K562 (cell line): ENCODE measurements around the gene PIH1D1. TPM values are rescaled to one million over a fixed set of nuclear protein-coding genes. Genes with fewer than 3 reads are reported as not detected.

Source experiments
- ATAC-seq: fragments of 200-7000 bp; cut with Tn5 transposase; 3 replicates; pipeline ENCODE4 v1.9.1; 2020; ENCODE audit warnings: moderate library complexity
- BruUV-seq: library from RNA; stranded (reverse); fragments of 400-500 nt; replicated peaks from 2 replicates; lab custom pipeline; 2021; lab: Mats Ljungman, UMichigan
- CTCF ChIA-PET: fragments of 300-600 bp; formaldehyde crosslinking; extraction: SDS; loops from one replicate; lab custom pipeline; 2021; ENCODE audit warnings: low intra/inter-chr PET ratio; lab: Yijun Ruan, JAX
- POLR2A ChIA-PET: fragments of 300-600, 350-650 bp; sonication (Branson Sonifier 250); formaldehyde crosslinking; extraction: SDS; loops from one replicate; lab custom pipeline; 2021; ENCODE audit warnings: antibody characterized with exemption, inconsistent platforms; lab: Yijun Ruan, JAX
- DNase-seq, 4 experiments: peaks; one replicate each; pipeline versions ENCODE4 v3.0.0 to v3.0.0-alpha.2; 2011 to 2018; ENCODE audit warnings: low spot score in 3 of 4, mixed read lengths in 3 of 4; ENCODE audit errors: extremely low read depth in 1 of 4
- FAIRE-seq: peaks from 2 replicates; lab custom pipeline; 2011; peaks lifted over from hg19 to GRCh38; lab: Jason Lieb, UNC
- H2AFZ ChIP-seq: 2 replicates; pipeline ENCODE4 v1.6.0; 2011; ENCODE audit warnings: low read depth, low read length, control low read depth, inconsistent platforms
- H3K27ac ChIP-seq: fragments of 200-600 bp; 3 replicates; pipeline ENCODE4 v1.8.0; 2011; ENCODE audit warnings: low read depth, mild to moderate bottlenecking, control low read depth, inconsistent platforms, low read length, moderate library complexity, mixed read lengths; ENCODE audit errors: extremely low read depth
- H3K27me3 ChIP-seq, 2 experiments: fragments of 300-600 bp in 1 of 2; 2 replicates in 1 of 2; 3 replicates in 1 of 2; pipeline versions ENCODE4 v1.6.0 to v1.8.0; 2011; ENCODE audit warnings: inconsistent platforms in 2 of 2, low read length in 2 of 2, mild to moderate bottlenecking in 1 of 2, mixed read lengths in 1 of 2, moderate library complexity in 1 of 2; ENCODE audit not compliant: control insufficient read depth in 2 of 2, insufficient read depth in 2 of 2
- H3K36me3 ChIP-seq: fragments of 300-600 bp; 3 replicates; pipeline ENCODE4 v1.8.0; 2011; ENCODE audit warnings: mild to moderate bottlenecking, low read length, inconsistent platforms; ENCODE audit not compliant: control insufficient read depth, insufficient read depth
- H3K4me1 ChIP-seq, 2 experiments: fragments of 200-600 bp in 1 of 2; replicated peaks in 1 of 2; 2 replicates in 1 of 2; 3 replicates in 1 of 2; pipeline versions ENCODE4 v1.5.1 to v1.8.0; 2011; ENCODE audit warnings: inconsistent platforms in 2 of 2, low read length in 2 of 2, mild to moderate bottlenecking in 1 of 2, mixed read lengths in 1 of 2, moderate library complexity in 1 of 2; ENCODE audit not compliant: control insufficient read depth in 2 of 2, insufficient read depth in 2 of 2
- H3K4me2 ChIP-seq: 2 replicates; pipeline ENCODE4 v1.6.1; 2011; ENCODE audit warnings: low read length, control low read depth, inconsistent platforms, mixed read lengths; ENCODE audit not compliant: insufficient read depth
- H3K4me3 ChIP-seq: fragments of 200-600 bp; sonication (generic), shearing (Covaris generic); 2 replicates; pipeline ENCODE4 v1.5.1; 2016; ENCODE audit warnings: control low read depth, inconsistent platforms
- H3K79me2 ChIP-seq: fragments of 200-600 bp; 3 replicates; pipeline ENCODE4 v1.8.0; 2011; ENCODE audit warnings: low read length, inconsistent platforms; ENCODE audit not compliant: control insufficient read depth, insufficient read depth
- H3K9ac ChIP-seq, 2 experiments: 2 replicates each; pipeline versions ENCODE4 v1.6.0 to v1.6.1; 2011; ENCODE audit warnings: low read depth in 2 of 2, low read length in 2 of 2, control low read depth in 1 of 2, inconsistent platforms in 1 of 2, mild to moderate bottlenecking in 1 of 2, mixed read lengths in 1 of 2; ENCODE audit not compliant: insufficient read depth in 1 of 2
- H3K9me1 ChIP-seq: one replicate; pipeline ENCODE4 v1.6.0; 2011; ENCODE audit warnings: inconsistent platforms, mild to moderate bottlenecking, low read length, moderate library complexity; ENCODE audit not compliant: control insufficient read depth, insufficient read depth
- H3K9me3 ChIP-seq: replicated peaks from 2 replicates; pipeline ENCODE4 v1.5.1; 2011; ENCODE audit warnings: low read depth, low read length, inconsistent platforms; ENCODE audit not compliant: control insufficient read depth, insufficient read depth
- H4K20me1 ChIP-seq: replicated peaks from 2 replicates; pipeline ENCODE4 v1.6.1; 2011; ENCODE audit warnings: low read length, inconsistent platforms, mixed read lengths; ENCODE audit not compliant: control insufficient read depth, insufficient read depth
- BCOR ChIP-seq: fragments of 450-650 bp; IDR thresholded peaks from 2 replicates; pipeline ENCODE4 v1.6.1; 2016
- CBX8 ChIP-seq: fragments of 200-600 bp; sonication (generic); IDR thresholded peaks from 2 replicates; pipeline ENCODE4 v1.6.1; 2012; ENCODE audit warnings: borderline replicate concordance, mixed run types, low read depth, mild to moderate bottlenecking, moderate library complexity, mixed read lengths, low read length, control low read depth, inconsistent platforms; ENCODE audit not compliant: poor library complexity, severe bottlenecking; ENCODE audit errors: extremely low read depth
- CHAMP1 ChIP-seq: fragments of 450-650 bp; IDR thresholded peaks from 2 replicates; pipeline ENCODE4 v1.6.1; 2016; ENCODE audit warnings: mild to moderate bottlenecking
- CHCHD3 ChIP-seq: fragments of 250-450 bp; sonication (Bioruptor Pico); IDR thresholded peaks from 2 replicates; pipeline ENCODE4 v2.1.2; 2022; ENCODE audit warnings: mild to moderate bottlenecking
- FOXJ2 ChIP-seq: fragments of 200-800 bp; sonication (Bioruptor generic); IDR thresholded peaks from 2 replicates; pipeline ENCODE4 v1.6.1; 2016; ENCODE audit warnings: missing genetic modification characterization, missing compliant biosample characterization
- HDAC8 ChIP-seq: fragments of 450-650 bp; IDR thresholded peaks from 2 replicates; pipeline ENCODE4 v1.6.1; 2016; ENCODE audit warnings: mild to moderate bottlenecking, missing genetic modification characterization, moderate library complexity, missing compliant biosample characterization
- PCBP1 ChIP-seq: fragments of 200-400 bp; formaldehyde crosslinking; IDR thresholded peaks from 2 replicates; pipeline ENCODE4 v1.6.1; 2018; ENCODE audit warnings: mild to moderate bottlenecking, low read depth, low read length; ENCODE audit not compliant: poor library complexity, severe bottlenecking
- POLR2A ChIP-seq: fragments of 450-650 bp; conservative IDR thresholded peaks from 2 replicates; pipeline ENCODE4 v1.6.1; 2016
- RBFOX2 ChIP-seq: fragments of 200-400 bp; formaldehyde crosslinking; IDR thresholded peaks from 2 replicates; pipeline ENCODE4 v1.6.1; 2017; ENCODE audit warnings: low read depth, mild to moderate bottlenecking, low read length, moderate library complexity
- SREBF1 ChIP-seq: fragments of 150-350 bp; IDR thresholded peaks from 2 replicates; pipeline ENCODE4 v1.6.1; 2014; ENCODE audit warnings: antibody characterized with exemption, low read depth, low read length, borderline replicate concordance
- ZMIZ1 ChIP-seq, 2 experiments: fragments of 150-350 bp in 1 of 2; IDR thresholded peaks; 2 replicates each; pipeline ENCODE4 v1.6.1; 2012 to 2016; ENCODE audit warnings: low read depth in 2 of 2, low read length in 2 of 2, mild to moderate bottlenecking in 1 of 2, moderate library complexity in 1 of 2
- ZNF699 ChIP-seq: fragments of 250-450 bp; sonication (Bioruptor Pico); IDR thresholded peaks from 2 replicates; pipeline ENCODE4 v1.8.0; 2021; ENCODE audit warnings: mild to moderate bottlenecking, moderate library complexity; ENCODE audit not compliant: insufficient replicate concordance
- WGBS: fragments of 100-300 bp; shearing (Covaris generic); methylation state at CpG from one replicate; pipeline ENCODE4 v1.1.6; 2016; ENCODE audit warnings: low coverage, mixed read lengths; ENCODE audit not compliant: insufficient coverage; ENCODE audit errors: missing lambda C conversion rate; 5-methylcytosine and 5-hydroxymethylcytosine counted together
- in situ Hi-C: fragments of 300-500 bp; cut with MboI; formaldehyde crosslinking; loops from 4 replicates; pipeline ENCODE4 v1.15.0; 2018; ENCODE audit warnings: inconsistent platforms, mixed read lengths
- intact Hi-C: fragments of 100-400 bp; cut with micrococcal nuclease; formaldehyde crosslinking; loops from 2 replicates; pipeline ENCODE4 v1.14.2; 2022
- polyA plus RNA-seq, 8 experiments: library from polyadenylated mRNA; depleted of rRNA in 4 of 8; stranded (reverse) in 5 of 8; unstranded in 3 of 8; fragments of >200 nt; fragmentation: Nextera tagmentation in 2 of 8; fragmentation: Illumina TruSeq in 1 of 8; extraction: Ambion mirVana in 2 of 8; extraction: Trizol in 1 of 8; gene quantifications; 2 replicates each; pipeline versions ENCODE4 v1.2.1 to v1.2.3, GENCODE V29; 2011 to 2014; ENCODE audit warnings: inconsistent platforms in 1 of 8, missing spikeins in 1 of 8
- total RNA-seq, 7 experiments: library from RNA; depleted of rRNA in 6 of 7; stranded (reverse); fragments of >200 nt in 6 of 7; fragmentation: Illumina TruSeq in 2 of 7; extraction: Trizol in 2 of 7; gene quantifications; 2 replicates each; pipeline versions ENCODE4 v1.2.1 to v1.2.3, GENCODE V29; 2011 to 2021; ENCODE audit warnings: low replicate concordance in 1 of 7

The PIH1D1 gene
- total and polyA plus RNA-seq, 9 of the 15 experiments (the other 6 are each of a cell fraction or from before 2014, with no cell fraction given), result 26.5 to 224 (median 137) TPM

GRCh38 chr19:49427855-49428546 lies 23.6 kb downstream of the PIH1D1 start:
- BruUV-seq, result no TSS peak
- CTCF ChIA-PET, result no interaction called here
- in situ Hi-C loops, result no loop called here
- Histone ChIP-seq H3K9me1 (no peaks in the 10 kb centered on the region), H4K20me1 (no peaks in the 10 kb centered on the region), H2AFZ (peak overlapping the region; percentile 93), H3K4me2 (peak overlapping the region; percentile 80), H3K27me3 (no peaks in the 10 kb centered on the region), H3K27ac (peak overlapping the region; percentile 56; the same call in 2 of the 3 replicates), H3K9ac (peak overlapping the region; percentile 58 to 87), H3K79me2 (peaks cover 9% of the 10 kb centered on the region), H3K36me3 (no peaks in the 10 kb centered on the region; the same call in 2 of the 3 replicates), H3K9me3 (no peaks in the 10 kb centered on the region), H3K4me3 (peak overlapping the region; percentile 12; the same call in 1 of the 2 replicates), H3K4me1 (peaks cover 44 to 83% of the 10 kb centered on the region in 2 experiments)
- intact Hi-C loops, result no loop called here
- DNase-seq (peak; percentile 69 to 73 (median 70)), ATAC-seq (peak; percentile 79), FAIRE-seq (peak; percentile 67)
- WGBS, result 4% methylated on average over 45 of the region's 45 CpGs
- POLR2A ChIA-PET, result interaction anchor here (1.4 to 1.7 kb wide), 2 partner anchors 11 to 12 kb away, joined by 3 to 4 read pairs; no protein-coding TSS in a partner anchor
- no peak for TF ChIP-seq FOXJ2 (tag)
- no peak for TF ChIP-seq PCBP1
- no peak for TF ChIP-seq ZMIZ1 (IDR thresholded peaks at IDR 0.05; ENCODE audit: low read depth in 2 of 2, low read length in 2 of 2)
- TF ChIP-seq SREBF1, result no peak
- TF ChIP-seq CBX8, result no peak
- no peak for TF ChIP-seq ZNF699 (CRISPR knock-in tag)
- TF ChIP-seq CHCHD3 (CRISPR knock-in tag), result no peak
- peak; percentile 65 for TF ChIP-seq POLR2A
- no peak for TF ChIP-seq HDAC8 (tag)
- TF ChIP-seq CHAMP1, result no peak
- TF ChIP-seq BCOR, result 0 out of 2 replicates have a peak, but pooled peaks have one; percentile 23
- peak; percentile 54 for TF ChIP-seq RBFOX2
